ENCODE measurements around the gene FBXO2. TPM values are rescaled to one million over a fixed set of nuclear protein-coding genes. Genes with fewer than 3 reads are reported as not detected.
"Not testable (repeated sequence)": the region's sequence is repeated elsewhere in the genome, so short reads cannot be mapped to it uniquely, and the experiment has no call there.

FBXO2 gene
- total RNA-seq, 1 experiment from 2014 or later, result 81.1 TPM

DNA sequence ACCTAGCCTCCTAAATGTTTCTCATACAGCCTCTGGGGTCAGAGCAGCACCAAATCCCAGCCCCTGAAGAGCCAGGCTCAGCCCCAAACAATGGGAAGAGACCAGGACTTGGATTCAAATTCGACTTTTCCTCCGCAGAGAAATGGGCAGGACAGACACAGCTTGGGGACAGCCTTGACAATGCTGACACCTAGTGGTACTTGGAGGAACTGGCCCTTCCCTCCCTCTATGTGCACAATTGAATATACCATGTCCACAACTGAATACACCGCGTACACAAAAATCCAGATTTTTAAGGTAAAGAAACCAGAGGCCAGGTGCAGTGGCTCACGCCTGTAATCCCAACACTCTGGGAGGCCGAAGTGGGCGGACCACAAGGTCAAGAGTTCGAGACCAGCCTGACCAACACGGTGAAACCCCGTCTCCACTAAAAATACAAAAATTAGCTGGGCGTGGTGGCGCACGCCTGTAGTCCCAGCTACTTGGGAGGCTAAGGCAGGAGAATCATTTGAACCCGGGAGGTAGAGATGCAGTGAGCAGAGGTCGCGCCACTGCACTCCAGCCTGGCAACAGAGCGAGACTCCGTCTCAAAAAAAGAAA, 11.7 kb downstream of the FBXO2 start:
- H3K9me2 ChIP-seq (ENCODE audit: insufficient read depth); H3K4me1 ChIP-seq (ENCODE audit: control insufficient read depth in 1 of 2, insufficient read depth in 2 of 2, low read length in 2 of 2); H3K4me3 ChIP-seq (replicated peaks in 1 of 2; ENCODE audit: low read depth in 1 of 2, low read length in 2 of 2); H4K20me1 ChIP-seq (ENCODE audit: insufficient read depth); H3K79me2 ChIP-seq (ENCODE audit: insufficient read depth, low read length); H3K4me2 ChIP-seq (ENCODE audit: low read length); H3K36me3 ChIP-seq (ENCODE audit: control insufficient read depth in 1 of 2, insufficient read depth in 2 of 2, low read length in 2 of 2); H2AFZ ChIP-seq (ENCODE audit: low read depth, low read length, poor library complexity, severe bottlenecking); BruUV-seq (replicated peaks); H3K9ac ChIP-seq (ENCODE audit: low read length); H3K27ac ChIP-seq (ENCODE audit: low read depth, low read length); DNase-seq (ENCODE audit: low read depth, low spot score); H3K9me3 ChIP-seq (ENCODE audit: control insufficient read depth in 1 of 2, insufficient read depth in 1 of 2, low read depth in 1 of 2, low read length in 2 of 2): not testable (repeated sequence)
- POLR2A ChIA-PET, result interaction anchor here (0.6 kb wide), 1 partner anchor 394 kb away, joined by 5 read pairs; no protein-coding TSS in a partner anchor
- RAD21 ChIA-PET (ENCODE audit: low non-redundant PET in 1 of 2, low total read pairs in 2 of 2, uncharacterized antibody in 2 of 2, unreplicated experiment in 2 of 2), result interaction anchor here in 1 of 2 experiments (0.7 kb wide), 1 partner anchor 605 kb away, joined by 3 read pairs; no protein-coding TSS in a partner anchor
- peaks cover 15% of the 10 kb centered on the region for H3K27me3 ChIP-seq (ENCODE audit: insufficient read depth, low read length)
- TF ChIP-seq, protein P1, sequence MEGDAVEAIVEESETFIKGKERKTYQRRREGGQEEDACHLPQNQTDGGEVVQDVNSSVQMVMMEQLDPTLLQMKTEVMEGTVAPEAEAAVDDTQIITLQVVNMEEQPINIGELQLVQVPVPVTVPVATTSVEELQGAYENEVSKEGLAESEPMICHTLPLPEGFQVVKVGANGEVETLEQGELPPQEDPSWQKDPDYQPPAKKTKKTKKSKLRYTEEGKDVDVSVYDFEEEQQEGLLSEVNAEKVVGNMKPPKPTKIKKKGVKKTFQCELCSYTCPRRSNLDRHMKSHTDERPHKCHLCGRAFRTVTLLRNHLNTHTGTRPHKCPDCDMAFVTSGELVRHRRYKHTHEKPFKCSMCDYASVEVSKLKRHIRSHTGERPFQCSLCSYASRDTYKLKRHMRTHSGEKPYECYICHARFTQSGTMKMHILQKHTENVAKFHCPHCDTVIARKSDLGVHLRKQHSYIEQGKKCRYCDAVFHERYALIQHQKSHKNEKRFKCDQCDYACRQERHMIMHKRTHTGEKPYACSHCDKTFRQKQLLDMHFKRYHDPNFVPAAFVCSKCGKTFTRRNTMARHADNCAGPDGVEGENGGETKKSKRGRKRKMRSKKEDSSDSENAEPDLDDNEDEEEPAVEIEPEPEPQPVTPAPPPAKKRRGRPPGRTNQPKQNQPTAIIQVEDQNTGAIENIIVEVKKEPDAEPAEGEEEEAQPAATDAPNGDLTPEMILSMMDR (IDR thresholded peaks at IDR 0.05 in 2 of 3, conservative IDR thresholded peaks at IDR 0.05 in 1 of 3; ENCODE audit: borderline replicate concordance in 1 of 3, insufficient read depth in 1 of 3, low read depth in 2 of 3, low read length in 2 of 3), result peak; percentile 86 to 97 (median 95)
- peak; percentile 97 for TF ChIP-seq RAD21 (IDR thresholded peaks at IDR 0.05; ENCODE audit: low read depth)
- CTCF ChIA-PET, result interaction anchor here (0.6 to 3.7 kb wide), 7 partner anchors 23 to 605 kb away, joined by 3 to 27 read pairs (median 4); partner anchors contain the start of genes DISP3 and EXOSC10
- peak; percentile 81 for ATAC-seq
- intact Hi-C loops (cut with micrococcal nuclease), result loop anchor here (1.0 to 2.0 kb wide), 4 partner anchors 164 to 401 kb away; partner anchors contain the start of gene DISP3

DNA sequence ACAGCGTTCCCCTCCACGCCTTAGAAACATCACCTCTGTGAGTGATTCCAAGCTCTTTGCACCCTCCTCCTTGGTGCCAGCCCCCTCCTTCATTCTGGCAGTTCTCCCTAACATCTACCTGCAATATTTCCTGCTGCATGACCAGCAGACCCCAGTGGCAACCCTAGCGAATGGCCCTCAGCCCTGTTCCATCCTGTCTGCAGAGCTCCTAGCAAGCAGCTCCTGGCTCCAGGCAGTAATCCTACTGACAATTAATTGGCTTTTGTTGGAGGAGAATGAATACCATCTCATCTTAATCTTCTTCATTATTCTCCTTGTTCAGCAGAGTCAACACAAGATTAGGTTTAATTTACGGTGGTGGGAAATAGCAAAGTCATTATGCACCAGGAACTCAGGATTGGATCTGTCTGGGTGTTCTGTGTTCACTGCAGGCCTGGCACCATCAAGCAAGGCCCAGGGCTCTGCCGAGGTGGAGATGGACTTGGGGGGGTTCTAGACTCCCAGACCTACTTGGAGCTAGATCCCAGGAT, 12.4 kb downstream of the FBXO2 start:
- no peak overlapping the region for H3K27ac ChIP-seq (ENCODE audit: low read depth, low read length)
- ChIA-PET POLR2A (interaction anchor here (0.6 kb wide), 1 partner anchor 393 kb away, joined by 5 read pairs; no protein-coding TSS in a partner anchor), CTCF (interaction anchor here (1.1 to 3.7 kb wide), 6 partner anchors 23 to 604 kb away, joined by 3 to 27 read pairs (median 4); partner anchors contain the start of genes DISP3 and EXOSC10), RAD21 (ENCODE audit: low non-redundant PET in 1 of 2, low total read pairs in 2 of 2, uncharacterized antibody in 2 of 2, unreplicated experiment in 2 of 2) (no interaction called here)
- H3K79me2 ChIP-seq (ENCODE audit: insufficient read depth, low read length), result no peaks in the 10 kb centered on the region
- no peak overlapping the region for H2AFZ ChIP-seq (ENCODE audit: low read depth, low read length, poor library complexity, severe bottlenecking)
- DNase-seq (ENCODE audit: low read depth, low spot score) (no peak), ATAC-seq (no peak)
- no peaks in the 10 kb centered on the region for H4K20me1 ChIP-seq (ENCODE audit: insufficient read depth)
- H3K9me2 ChIP-seq (ENCODE audit: insufficient read depth), result no peaks in the 10 kb centered on the region
- TF ChIP-seq FOSL1 (IDR thresholded peaks at IDR 0.05; ENCODE audit: low read depth) (no peak), SIN3A (IDR thresholded peaks at IDR 0.05; ENCODE audit: low read depth) (no peak), SP1 (IDR thresholded peaks at IDR 0.05; ENCODE audit: low read depth) (no peak), EGR1 (IDR thresholded peaks at IDR 0.05; ENCODE audit: low read depth) (no peak), ELF1 (IDR thresholded peaks at IDR 0.05; ENCODE audit: borderline replicate concordance, low read depth) (no peak), JUND (IDR thresholded peaks at IDR 0.05) (no peak), EZH2 (IDR thresholded peaks at IDR 0.05) (no peak), POLR2A (IDR thresholded peaks at IDR 0.05; ENCODE audit: borderline replicate concordance, extremely low read depth, insufficient read depth, insufficient read length) (no peak), CBX3 (IDR thresholded peaks at IDR 0.05; ENCODE audit: low read depth) (no peak), SRF (IDR thresholded peaks at IDR 0.05; ENCODE audit: low read depth) (no peak), CEBPB (IDR thresholded peaks at IDR 0.05; ENCODE audit: low read depth) (no peak), TCF7L2 (IDR thresholded peaks at IDR 0.05; ENCODE audit: borderline replicate concordance, extremely low read depth, insufficient read depth, insufficient read length) (no peak), YY1 (IDR thresholded peaks at IDR 0.05; ENCODE audit: extremely low read depth, insufficient replicate concordance, low read depth, low read length) (no peak), EZH2phosphoT487 (IDR thresholded peaks at IDR 0.05; ENCODE audit: borderline replicate concordance) (no peak)
- TF ChIP-seq, protein P2, sequence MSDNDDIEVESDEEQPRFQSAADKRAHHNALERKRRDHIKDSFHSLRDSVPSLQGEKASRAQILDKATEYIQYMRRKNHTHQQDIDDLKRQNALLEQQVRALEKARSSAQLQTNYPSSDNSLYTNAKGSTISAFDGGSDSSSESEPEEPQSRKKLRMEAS (IDR thresholded peaks at IDR 0.05), result no peak
- intact Hi-C loops (cut with micrococcal nuclease), result loop anchor here (1.0 to 2.0 kb wide), 4 partner anchors 163 to 401 kb away; partner anchors contain the start of gene DISP3
- no TSS peak for BruUV-seq (replicated peaks)
- H3K36me3 ChIP-seq (ENCODE audit: control insufficient read depth in 1 of 2, insufficient read depth in 2 of 2, low read length in 2 of 2), result no peaks in the 10 kb centered on the region
- no peak overlapping the region for H3K9ac ChIP-seq (ENCODE audit: low read length)
- H3K4me1 ChIP-seq (ENCODE audit: control insufficient read depth in 1 of 2, insufficient read depth in 2 of 2, low read length in 2 of 2), result no peaks in the 10 kb centered on the region
- H3K4me3 ChIP-seq (replicated peaks in 1 of 2; ENCODE audit: low read depth in 1 of 2, low read length in 2 of 2), result no peak overlapping the region
- no peaks in the 10 kb centered on the region for H3K9me3 ChIP-seq (ENCODE audit: control insufficient read depth in 1 of 2, insufficient read depth in 1 of 2, low read depth in 1 of 2, low read length in 2 of 2)
- no peak overlapping the region for H3K4me2 ChIP-seq (ENCODE audit: low read length)
- peaks cover 20% of the 10 kb centered on the region for H3K27me3 ChIP-seq (ENCODE audit: insufficient read depth, low read length)
